ENCODE measurements around the gene TNS1.

DNA sequence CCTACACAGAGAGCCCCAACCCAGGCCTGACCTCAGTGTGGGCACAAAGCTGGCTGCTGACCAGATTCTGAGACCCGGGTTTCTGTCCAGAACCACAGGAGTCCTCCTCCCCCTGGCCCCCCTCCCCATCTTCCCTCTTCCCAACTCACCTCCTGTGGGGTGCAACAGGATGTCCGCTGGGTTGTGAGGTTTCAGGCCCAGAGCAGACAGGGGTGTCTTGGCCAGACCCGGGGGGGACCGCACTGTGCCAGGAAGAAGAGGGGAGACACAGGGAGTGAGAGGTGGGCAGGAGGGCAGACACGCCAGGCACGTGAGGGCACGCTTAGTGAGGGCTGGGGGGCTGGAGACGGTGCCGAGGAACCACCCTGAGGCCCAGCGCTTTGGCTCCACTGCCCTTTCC, 171.5 kb downstream of the TNS1 start:
- no peak for TF ChIP-seq ARNT (IDR thresholded peaks at IDR 0.05)
- TF ChIP-seq, protein P1, sequence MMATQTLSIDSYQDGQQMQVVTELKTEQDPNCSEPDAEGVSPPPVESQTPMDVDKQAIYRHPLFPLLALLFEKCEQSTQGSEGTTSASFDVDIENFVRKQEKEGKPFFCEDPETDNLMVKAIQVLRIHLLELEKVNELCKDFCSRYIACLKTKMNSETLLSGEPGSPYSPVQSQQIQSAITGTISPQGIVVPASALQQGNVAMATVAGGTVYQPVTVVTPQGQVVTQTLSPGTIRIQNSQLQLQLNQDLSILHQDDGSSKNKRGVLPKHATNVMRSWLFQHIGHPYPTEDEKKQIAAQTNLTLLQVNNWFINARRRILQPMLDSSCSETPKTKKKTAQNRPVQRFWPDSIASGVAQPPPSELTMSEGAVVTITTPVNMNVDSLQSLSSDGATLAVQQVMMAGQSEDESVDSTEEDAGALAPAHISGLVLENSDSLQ (IDR thresholded peaks at IDR 0.05), result no peak
- TF ChIP-seq FOXM1 (IDR thresholded peaks at IDR 0.05; ENCODE audit: borderline replicate concordance), result no peak

All from HEK293T (cell line).